ENCODE results near the gene BTAF1. TPM values are rescaled to one million over a fixed set of nuclear protein-coding genes. Genes with fewer than 3 reads are reported as not detected.

BTAF1 gene
- total RNA-seq (10 to 100 TPM in 2 of 4 donors, 1 to 10 TPM in 2; 8.2 to 14.7 (median 10.8) TPM), polyA plus RNA-seq (10 to 100 TPM in 1 of 3 donors, 1 to 10 TPM in 2; 4.5 to 10.3 (median 5.6) TPM)
- long read RNA-seq, donor 1, partial matches to known transcripts: 7 of 10 reads
- long read RNA-seq, donor 1, other reads (novel, unspliced or antisense): 3 of 10 reads
- long read RNA-seq, donor 2, partial matches to known transcripts: 7 of 13 reads
- long read RNA-seq, donor 2, other reads (novel, unspliced or antisense): 6 of 13 reads

- H3K9me3 ChIP-seq: peaks cover 4% of the 10 kb centered on the region
- H3K4me3 ChIP-seq: peak within 1 kb of the TSS; percentile 80
- peak; percentile 99 to 100 (median 100) for ATAC-seq
- peaks cover 26% of the 10 kb centered on the region for H3K4me1 ChIP-seq
- intact Hi-C loops (cut with DNase I): loop anchor here in 1 of 2 donors (5.0 kb wide), 1 partner anchor 126 kb away; the partner anchor contains the start of gene TNKS2
- peak within 1 kb of the TSS; percentile 95 for H3K27ac ChIP-seq
- no peaks in the 10 kb centered on the region for H3K36me3 ChIP-seq (ENCODE audit: insufficient read depth in 1 of 2, low read depth in 1 of 2)
- peak; percentile 92 to 96 for DNase-seq
- 0% methylated on average over 61 to 65 of the region's 65 CpGs for WGBS, 3 donors
- no peaks in the 10 kb centered on the region for H3K27me3 ChIP-seq (ENCODE audit: insufficient read depth in 3 of 3, low read length in 2 of 3)
- no peak for TF ChIP-seq CTCF (IDR thresholded peaks at IDR 0.05)
Observed at GRCh38 chr10:91923371-91924211, at the start of gene BTAF1. Gene BTAF1, plus strand, starts transcription at chr10:91923770. Its CDS starts 307 bp downstream, at chr10:91924077.

- H3K4me3 ChIP-seq: no peak overlapping the region
- no peak overlapping the region for H3K27ac ChIP-seq
- ATAC-seq (no peak), DNase-seq (no peak)
- no peaks in the 10 kb centered on the region for H3K4me1 ChIP-seq
- no peaks in the 10 kb centered on the region for H3K36me3 ChIP-seq (ENCODE audit: insufficient read depth in 1 of 2, low read depth in 1 of 2)
- no peaks in the 10 kb centered on the region for H3K27me3 ChIP-seq (ENCODE audit: insufficient read depth in 3 of 3, low read length in 2 of 3)
- WGBS, 3 donors: 88 to 95% (median 93%) methylated on average over 2 of the region's 2 CpGs
- no peaks in the 10 kb centered on the region for H3K9me3 ChIP-seq
- TF ChIP-seq CTCF (IDR thresholded peaks at IDR 0.05): no peak
- intact Hi-C loops (cut with DNase I): no loop called here
Observed at GRCh38 chr10:91875156-91875555, 48.4 kb upstream of the BTAF1 start.

- Histone ChIP-seq H3K27ac (no peak overlapping the region), H3K36me3 (ENCODE audit: insufficient read depth in 1 of 2, low read depth in 1 of 2) (no peaks in the 10 kb centered on the region), H3K27me3 (ENCODE audit: insufficient read depth in 3 of 3, low read length in 2 of 3) (no peaks in the 10 kb centered on the region), H3K4me3 (no peak overlapping the region), H3K4me1 (no peaks in the 10 kb centered on the region), H3K9me3 (no peaks in the 10 kb centered on the region)
- DNase-seq: no peak
- intact Hi-C loops (cut with DNase I): no loop called here
- peak in 3 of 4 donors; percentile 33 to 44 (median 40) for ATAC-seq
- WGBS, 3 donors: 28 to 41% (median 33%) methylated on average over 1 of the region's 1 CpG
- TF ChIP-seq CTCF (IDR thresholded peaks at IDR 0.05): no peak
Observed at GRCh38 chr10:91875779-91876178, 47.8 kb upstream of the BTAF1 start.

GRCh38 chr10:91879515-91880170 lies 43.9 kb upstream of the BTAF1 start:
- ATAC-seq: no peak
- TF ChIP-seq CTCF (IDR thresholded peaks at IDR 0.05): no peak
- Histone ChIP-seq H3K4me3 (no peak overlapping the region), H3K9me3 (no peaks in the 10 kb centered on the region), H3K27ac (no peak overlapping the region), H3K36me3 (ENCODE audit: insufficient read depth in 1 of 2, low read depth in 1 of 2) (no peaks in the 10 kb centered on the region), H3K4me1 (peaks cover 6% of the 10 kb centered on the region), H3K27me3 (ENCODE audit: insufficient read depth in 3 of 3, low read length in 2 of 3) (no peaks in the 10 kb centered on the region)
- intact Hi-C loops (cut with DNase I): no loop called here
- DNase-seq: no peak
- 16 to 20% (median 20%) methylated on average over 7 of the region's 7 CpGs for WGBS, 3 donors
